GM10248 (cell line): ENCODE data around the gene SYT13.
"Not testable (repeated sequence)": the region's sequence is repeated elsewhere in the genome, so short reads cannot be mapped to it uniquely, and the experiment has no call there.

Source experiments
- CTCF ChIA-PET: fragments of 300-600 bp; sonication (Branson Sonifier 250); formaldehyde crosslinking; extraction: SDS; loops from one replicate; lab custom pipeline; 2021; ENCODE audit warnings: antibody characterized with exemption; lab: Yijun Ruan, JAX
- POLR2A ChIA-PET: fragments of 350-650 bp; sonication (Branson Sonifier 250); formaldehyde crosslinking; extraction: SDS; loops from one replicate; lab custom pipeline; 2020; ENCODE audit warnings: antibody characterized with exemption; lab: Yijun Ruan, JAX
- DNase-seq: peaks from one replicate; pipeline ENCODE4 v3.0.0; 2012; ENCODE audit errors: extremely low spot score
- CTCF ChIP-seq: IDR thresholded peaks from 2 replicates; pipeline ENCODE4 v1.5.1; 2012; ENCODE audit warnings: mild to moderate bottlenecking, low read depth; ENCODE audit errors: extremely low read depth, missing control alignments, control extremely low read depth

The SYT13 gene

GRCh38 chr11:45252134-45252856 is 33.8 kb downstream of the SYT13 start:
- POLR2A ChIA-PET, result no interaction called here
- CTCF ChIA-PET, result interaction anchor here (0.9 to 2.5 kb wide), 17 partner anchors 8 to 141 kb away, joined by 3 to 19 read pairs (median 4); no protein-coding TSS in a partner anchor
- TF ChIP-seq CTCF, result peak; percentile 57
- DNase-seq, result peak; percentile 57

- CTCF ChIA-PET, result interaction anchor here (0.8 to 1.2 kb wide), 2 partner anchors 9 to 323 kb away, joined by 3 read pairs; no protein-coding TSS in a partner anchor
- POLR2A ChIA-PET, result no interaction called here
- no peak for DNase-seq
- TF ChIP-seq CTCF, result no peak
Observed at GRCh38 chr11:45250035-45250718, 36.0 kb downstream of the SYT13 start.

- POLR2A ChIA-PET, CTCF ChIA-PET, DNase-seq: not testable (repeated sequence)
Observed at GRCh38 chr11:45249372-45249771, 36.8 kb downstream of the SYT13 start.

GRCh38 chr11:45248501-45249011 is 37.6 kb downstream of the SYT13 start:
- no peak for TF ChIP-seq CTCF
- DNase-seq, result no peak
- ChIA-PET CTCF (interaction anchor here (1.5 to 6.0 kb wide), 2 partner anchors 14 to 22 kb away, joined by 4 to 39 read pairs; no protein-coding TSS in a partner anchor), POLR2A (no interaction called here)

GRCh38 chr11:45247433-45247832 is 38.7 kb downstream of the SYT13 start:
- ChIA-PET CTCF (interaction anchor here (1.5 to 6.0 kb wide), 2 partner anchors 13 to 23 kb away, joined by 4 to 39 read pairs; no protein-coding TSS in a partner anchor), POLR2A (no interaction called here)
- DNase-seq, result no peak
- TF ChIP-seq CTCF, result no peak

- POLR2A ChIA-PET, result no interaction called here
- DNase-seq, result no peak
- TF ChIP-seq CTCF, result no peak
- CTCF ChIA-PET, result interaction anchor here (6.0 kb wide), 1 partner anchor 12 kb away, joined by 39 read pairs; no protein-coding TSS in a partner anchor
Observed at GRCh38 chr11:45246241-45246640, 39.9 kb downstream of the SYT13 start.
